Activated B cell treated with CpG ODN at 0.5 μM for 24 hours (primary cell): ENCODE data around the gene RPL22. TPM values are rescaled to one million over a fixed set of nuclear protein-coding genes. Genes with fewer than 3 reads are reported as not detected.

ENCODE experiments used
- ATAC-seq: fragments of 200-7000 bp; cut with Tn5 transposase; one replicate; pipeline ENCODE4 v1.10.0; 2021; ENCODE audit warnings: low read depth, mild to moderate bottlenecking, moderate library complexity
- CTCF ChIA-PET: fragments of 350-600 bp; sonication (Branson Sonifier 250); formaldehyde crosslinking; loops from one replicate; lab custom pipeline; 2021; ENCODE audit warnings: antibody characterized with exemption; lab: Charles Lee
- POLR2A ChIA-PET: fragments of 350-600 bp; sonication (Branson Sonifier 250); formaldehyde crosslinking; loops from one replicate; lab custom pipeline; 2021; ENCODE audit warnings: antibody characterized with exemption; lab: Charles Lee
- DNase-seq: peaks from one replicate; pipeline ENCODE4 v3.0.0; 2022
- H3K27ac Mint-ChIP-seq: one replicate; pipeline ENCODE4 v1.8.0; 2020; ENCODE audit warnings: mixed read lengths
- H3K27me3 Mint-ChIP-seq: one replicate; pipeline ENCODE4 v1.8.0; 2021; ENCODE audit warnings: mixed read lengths
- H3K36me3 Mint-ChIP-seq: one replicate; pipeline ENCODE4 v1.8.0; 2021; ENCODE audit warnings: low read depth, mixed read lengths
- H3K4me1 Mint-ChIP-seq: one replicate; pipeline ENCODE4 v1.8.0; 2021; ENCODE audit warnings: mixed read lengths
- H3K4me3 Mint-ChIP-seq: one replicate; pipeline ENCODE4 v1.8.0; 2020; ENCODE audit warnings: mild to moderate bottlenecking, mixed read lengths
- H3K9me3 Mint-ChIP-seq: one replicate; pipeline ENCODE4 v1.8.0; 2020; ENCODE audit warnings: mixed read lengths
- CTCF ChIP-seq: fragments of 200-600 bp; IDR thresholded peaks from one replicate; pipeline ENCODE4 v1.8.0; 2022; ENCODE audit warnings: antibody characterized with exemption, mild to moderate bottlenecking
- intact Hi-C: fragments of 100-400 bp; cut with micrococcal nuclease; formaldehyde crosslinking; loops from one replicate; pipeline ENCODE4 v1.15.1; 2024
- total RNA-seq: library from RNA; stranded (reverse); gene quantifications from 2 replicates; pipeline ENCODE4 v1.2.3, GENCODE V29; 2022

Gene RPL22
- total RNA-seq, 1 donor from 2014 or later: 621 TPM

GRCh38 chr1:6188466-6188865 is 10.9 kb downstream of the RPL22 start:
- no peaks in the 10 kb centered on the region for H3K27me3 Mint-ChIP-seq
- peaks cover 5% of the 10 kb centered on the region for H3K4me1 Mint-ChIP-seq
- no peak overlapping the region for H3K4me3 Mint-ChIP-seq
- ChIA-PET POLR2A (no interaction called here), CTCF (interaction anchor here (1.1 to 1.5 kb wide), 2 partner anchors 10 to 13 kb away, joined by 3 to 4 read pairs; no protein-coding TSS in a partner anchor)
- H3K9me3 Mint-ChIP-seq: no peaks in the 10 kb centered on the region
- intact Hi-C loops: no loop called here
- no peak overlapping the region for H3K27ac Mint-ChIP-seq
- TF ChIP-seq CTCF: no peak
- ATAC-seq (no peak), DNase-seq (no peak)
- H3K36me3 Mint-ChIP-seq: peaks cover 82% of the 10 kb centered on the region

- DNase-seq (no peak), ATAC-seq (no peak)
- Mint-ChIP-seq H3K36me3 (peaks cover 65% of the 10 kb centered on the region), H3K4me1 (peaks cover 18% of the 10 kb centered on the region), H3K9me3 (no peaks in the 10 kb centered on the region), H3K27ac (no peak overlapping the region), H3K4me3 (no peak overlapping the region), H3K27me3 (peaks cover 10% of the 10 kb centered on the region)
- ChIA-PET CTCF (no interaction called here), POLR2A (no interaction called here)
- TF ChIP-seq CTCF: no peak
- intact Hi-C loops: no loop called here
These were observed 13.6 kb downstream of the RPL22 start for GRCh38 chr1:6185635-6186382.

GRCh38 chr1:6185151-6185550 is 14.2 kb downstream of the RPL22 start:
- Mint-ChIP-seq H3K4me3 (no peak overlapping the region), H3K27ac (no peak overlapping the region), H3K9me3 (no peaks in the 10 kb centered on the region), H3K27me3 (peaks cover 12% of the 10 kb centered on the region), H3K36me3 (peaks cover 59% of the 10 kb centered on the region), H3K4me1 (peaks cover 21% of the 10 kb centered on the region)
- ChIA-PET CTCF (no interaction called here), POLR2A (no interaction called here)
- DNase-seq (no peak), ATAC-seq (no peak)
- intact Hi-C loops: no loop called here
- no peak for TF ChIP-seq CTCF

- Mint-ChIP-seq H3K27ac (no peak overlapping the region), H3K36me3 (peaks cover 51% of the 10 kb centered on the region)
- CTCF ChIA-PET: no interaction called here
These were observed 15.2 kb downstream of the RPL22 start for GRCh38 chr1:6184083-6184783.

More at GRCh38 chr1:6184083-6184783, 15.2 kb downstream of the RPL22 start:
- POLR2A ChIA-PET: no interaction called here
- DNase-seq: no peak
- peaks cover 12% of the 10 kb centered on the region for H3K27me3 Mint-ChIP-seq
- H3K4me1 Mint-ChIP-seq: peaks cover 22% of the 10 kb centered on the region
- intact Hi-C loops: no loop called here
- no peak for TF ChIP-seq CTCF
- ATAC-seq: no peak
- no peaks in the 10 kb centered on the region for H3K9me3 Mint-ChIP-seq
- no peak overlapping the region for H3K4me3 Mint-ChIP-seq
